Parathyroid adenoma (tissue), 2 donors: Measurements from ENCODE around the gene CAPS.
"Not testable (repeated sequence)": the region's sequence is repeated elsewhere in the genome, so short reads cannot be mapped to it uniquely, and the experiment has no call there.

Experiments
- H2AFZ ChIP-seq: fragments of 300-600 bp; sonication (generic); one replicate; pipeline ENCODE4 v1.7.0; 2017; ENCODE audit warnings: antibody characterized with exemption, mild to moderate bottlenecking
- H3K27ac ChIP-seq: fragments of 300-600 bp; sonication (generic); one replicate; pipeline ENCODE4 v1.7.0; 2017
- H3K27me3 ChIP-seq: fragments of 300-600 bp; sonication (generic); one replicate; pipeline ENCODE4 v1.7.0; 2017; ENCODE audit warnings: low read length; ENCODE audit not compliant: control insufficient read depth, insufficient read depth
- H3K36me3 ChIP-seq: fragments of 300-600 bp; sonication (generic); one replicate; pipeline ENCODE4 v1.7.0; 2017; ENCODE audit warnings: low read length; ENCODE audit not compliant: control insufficient read depth, insufficient read depth
- H3K4me1 ChIP-seq: fragments of 300-600 bp; sonication (generic); one replicate; pipeline ENCODE4 v1.7.0; 2017; ENCODE audit warnings: control low read depth
- H3K4me2 ChIP-seq: fragments of 300-600 bp; sonication (generic); one replicate; pipeline ENCODE4 v1.7.0; 2017; ENCODE audit warnings: low read length
- H3K4me3 ChIP-seq: fragments of 300-600 bp; sonication (generic); one replicate; pipeline ENCODE4 v1.7.0; 2017; ENCODE audit warnings: low read depth, low read length
- H3K79me2 ChIP-seq: fragments of 300-600 bp; sonication (generic); one replicate; pipeline ENCODE4 v1.7.0; 2017; ENCODE audit warnings: control low read depth
- H3K9ac ChIP-seq: fragments of 300-600 bp; sonication (generic); one replicate; pipeline ENCODE4 v1.7.0; 2017; ENCODE audit warnings: mild to moderate bottlenecking
- H3K9me3 ChIP-seq: fragments of 300-600 bp; sonication (generic); one replicate; pipeline ENCODE4 v1.7.0; 2017; ENCODE audit warnings: low read length; ENCODE audit not compliant: control insufficient read depth
- TF ChIP-seq, protein P1 (sequence below): fragments of 300-600 bp; sonication (generic); IDR thresholded peaks from one replicate; pipeline ENCODE4 v1.7.0; 2017; ENCODE audit warnings: antibody characterized with exemption, mild to moderate bottlenecking
- donor health status: primary hyperparathyroidism.

The CAPS gene

DNA sequence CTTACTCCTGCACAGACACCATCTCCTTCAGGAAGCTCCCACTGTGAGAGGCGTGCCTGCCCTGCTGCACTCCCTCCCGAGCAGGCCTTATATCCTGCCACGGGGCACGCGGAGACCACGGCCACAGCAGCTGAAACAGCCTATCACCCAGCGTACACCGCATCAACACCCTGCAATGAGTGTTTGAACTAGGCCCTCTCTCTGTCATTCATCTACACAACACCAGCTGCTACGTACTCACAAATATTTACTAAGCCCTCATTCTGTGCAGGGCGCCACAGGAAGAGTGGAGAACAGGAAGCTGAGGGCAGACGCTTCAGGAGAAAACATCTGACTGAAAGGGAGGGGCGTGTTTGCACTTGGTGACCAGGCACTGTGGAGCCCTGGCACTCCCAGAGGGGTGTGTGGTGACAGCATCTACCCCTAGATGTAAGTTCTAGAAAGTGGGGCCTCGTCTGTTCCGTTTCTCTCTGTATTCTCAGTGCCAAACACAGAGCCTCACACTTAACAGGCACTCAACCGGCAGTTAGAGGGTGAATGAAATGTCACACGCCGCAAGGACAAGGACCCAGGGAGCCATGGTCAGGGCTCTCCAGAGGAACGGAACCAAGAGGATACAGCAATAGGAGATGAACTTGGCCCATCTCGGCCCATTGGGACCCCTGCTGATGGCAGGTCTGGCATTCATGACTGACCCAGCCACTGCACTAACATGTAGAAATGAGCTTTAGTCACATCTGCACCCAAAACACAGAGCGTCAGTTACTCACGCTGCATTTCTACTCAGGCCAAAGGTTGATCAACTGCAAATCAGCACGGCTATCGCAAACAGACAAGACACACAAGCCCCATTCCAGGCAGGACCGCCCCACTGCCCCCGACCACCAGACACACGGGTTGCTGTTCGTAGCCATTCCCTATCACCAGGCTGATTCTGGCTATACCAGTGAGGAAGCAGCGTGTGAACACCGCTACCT, 48.2 kb downstream of the CAPS start:
- peaks cover 26% of the 10 kb centered on the region for H3K4me1 ChIP-seq
- H3K4me2 ChIP-seq = peak overlapping the region; percentile 24
- H3K27ac ChIP-seq = peak overlapping the region; percentile 49
- H3K4me3 ChIP-seq = no peak overlapping the region
- no peak overlapping the region for H3K9ac ChIP-seq
- no peaks in the 10 kb centered on the region for H3K27me3 ChIP-seq
- no peaks in the 10 kb centered on the region for H3K36me3 ChIP-seq
- no peak overlapping the region for H2AFZ ChIP-seq
- TF ChIP-seq, protein P1, sequence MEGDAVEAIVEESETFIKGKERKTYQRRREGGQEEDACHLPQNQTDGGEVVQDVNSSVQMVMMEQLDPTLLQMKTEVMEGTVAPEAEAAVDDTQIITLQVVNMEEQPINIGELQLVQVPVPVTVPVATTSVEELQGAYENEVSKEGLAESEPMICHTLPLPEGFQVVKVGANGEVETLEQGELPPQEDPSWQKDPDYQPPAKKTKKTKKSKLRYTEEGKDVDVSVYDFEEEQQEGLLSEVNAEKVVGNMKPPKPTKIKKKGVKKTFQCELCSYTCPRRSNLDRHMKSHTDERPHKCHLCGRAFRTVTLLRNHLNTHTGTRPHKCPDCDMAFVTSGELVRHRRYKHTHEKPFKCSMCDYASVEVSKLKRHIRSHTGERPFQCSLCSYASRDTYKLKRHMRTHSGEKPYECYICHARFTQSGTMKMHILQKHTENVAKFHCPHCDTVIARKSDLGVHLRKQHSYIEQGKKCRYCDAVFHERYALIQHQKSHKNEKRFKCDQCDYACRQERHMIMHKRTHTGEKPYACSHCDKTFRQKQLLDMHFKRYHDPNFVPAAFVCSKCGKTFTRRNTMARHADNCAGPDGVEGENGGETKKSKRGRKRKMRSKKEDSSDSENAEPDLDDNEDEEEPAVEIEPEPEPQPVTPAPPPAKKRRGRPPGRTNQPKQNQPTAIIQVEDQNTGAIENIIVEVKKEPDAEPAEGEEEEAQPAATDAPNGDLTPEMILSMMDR = no peak
- H3K79me2 ChIP-seq = peaks cover 93% of the 10 kb centered on the region
- H3K9me3 ChIP-seq = no peaks in the 10 kb centered on the region

GRCh38 chr19:5963259-5963658, 49.2 kb downstream of the CAPS start:
- H3K9ac ChIP-seq, H3K27me3 ChIP-seq, H3K4me2 ChIP-seq, H3K4me3 ChIP-seq, H3K36me3 ChIP-seq, H3K27ac ChIP-seq, H3K9me3 ChIP-seq, H2AFZ ChIP-seq: not testable (repeated sequence)
- H3K4me1 ChIP-seq = peaks cover 26% of the 10 kb centered on the region
- H3K79me2 ChIP-seq = peaks cover 87% of the 10 kb centered on the region

DNA sequence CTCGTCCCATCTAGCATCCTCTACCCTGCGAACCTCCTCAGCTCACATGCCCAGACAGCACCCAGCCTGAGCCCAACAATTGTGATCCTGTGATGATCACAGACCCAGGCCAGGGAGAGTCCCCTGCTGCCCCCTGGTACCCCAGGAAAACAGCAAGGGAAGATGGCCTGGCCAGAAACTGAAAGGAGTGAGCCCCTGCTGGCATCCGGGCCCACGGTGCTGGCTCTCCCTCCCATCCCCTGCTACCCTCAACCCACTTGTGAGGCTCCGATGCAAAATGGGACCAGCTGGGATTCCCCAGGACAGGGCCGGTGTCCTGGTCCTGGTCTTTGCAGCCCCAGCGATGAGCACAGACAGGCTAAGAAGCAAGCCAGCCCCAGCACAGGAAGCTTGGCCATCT, 49.8 kb downstream of the CAPS start:
- Histone ChIP-seq H3K79me2 (peaks cover 81% of the 10 kb centered on the region), H3K27me3 (no peaks in the 10 kb centered on the region), H3K4me3 (no peak overlapping the region), H3K9ac (no peak overlapping the region), H3K4me2 (no peak overlapping the region), H3K27ac (no peak overlapping the region), H2AFZ (no peak overlapping the region), H3K9me3 (no peaks in the 10 kb centered on the region), H3K36me3 (no peaks in the 10 kb centered on the region), H3K4me1 (peaks cover 26% of the 10 kb centered on the region)
- TF ChIP-seq, protein P1 = no peak

DNA sequence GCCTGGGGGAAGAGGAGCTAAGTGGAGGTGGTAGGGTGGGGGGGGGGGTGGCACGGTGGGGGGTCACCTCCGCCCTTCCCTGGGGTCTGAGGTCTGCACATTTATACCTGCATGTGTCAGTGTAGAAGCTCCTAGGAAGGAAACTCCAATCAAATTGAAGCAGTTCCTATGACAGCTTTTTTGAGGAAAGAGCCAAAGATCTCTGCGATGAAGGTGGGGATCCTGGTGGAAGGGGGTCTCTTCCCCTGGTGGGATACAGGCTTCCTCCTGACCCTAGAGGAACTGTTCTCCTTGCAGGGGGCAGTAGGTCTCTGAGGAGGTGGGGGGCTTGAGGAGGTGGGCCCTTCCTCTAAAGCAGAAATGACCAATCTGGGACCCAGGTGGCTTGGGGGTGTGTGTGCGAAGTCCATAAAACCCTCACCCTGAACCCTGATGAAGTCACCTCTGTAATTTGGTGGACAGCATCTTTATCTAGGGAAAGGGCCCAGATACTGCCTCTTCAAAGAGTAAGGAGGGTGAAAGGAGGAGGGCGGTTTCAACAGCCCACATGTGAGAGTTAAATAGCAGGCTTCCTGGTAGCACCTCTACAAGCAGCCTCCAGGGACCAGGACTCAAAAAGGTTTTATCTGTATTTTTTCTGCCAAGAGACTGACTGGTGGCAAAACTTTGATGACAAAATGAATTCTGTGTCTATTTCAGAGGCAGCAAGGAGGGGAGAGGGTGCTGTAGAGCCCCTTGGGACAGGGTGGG, 50.9 kb downstream of the CAPS start:
- Histone ChIP-seq H3K4me3 (no peak overlapping the region), H3K36me3 (no peaks in the 10 kb centered on the region), H3K9me3 (no peaks in the 10 kb centered on the region), H2AFZ (no peak overlapping the region), H3K27ac (no peak overlapping the region), H3K27me3 (no peaks in the 10 kb centered on the region), H3K4me1 (peaks cover 25% of the 10 kb centered on the region), H3K79me2 (peaks cover 78% of the 10 kb centered on the region), H3K4me2 (no peak overlapping the region), H3K9ac (no peak overlapping the region)
- TF ChIP-seq, protein P1 = no peak
